A549 treated with RU486 at 1 μM for 4 hours (cell line): ENCODE measurements around the gene HS3ST1. TPM values are rescaled to one million over a fixed set of nuclear protein-coding genes. Genes with fewer than 3 reads are reported as not detected.

Experiments
- total RNA-seq: library from RNA; stranded (reverse); fragments of 200-300 nt; extraction: Qiagen RNA extraction; gene quantifications from 5 replicates; pipeline ENCODE4 v1.2.3, GENCODE V29; 2022; ENCODE audit warnings: low read depth

The HS3ST1 gene
- 0.33 to 0.67 TPM (median 0.42 TPM) in 5 replicates for total RNA-seq

GRCh38 chr4:11428231-11428898 lies at the start of gene HS3ST1:
TSS of gene HS3ST1 (minus strand) at chr4:11428894. CDS start at chr4:11400005, 28,889 bp downstream.

